Left lung (tissue), 10 donors: ENCODE data around the gene EML4. TPM values are rescaled to one million over a fixed set of nuclear protein-coding genes. Genes with fewer than 3 reads are reported as not detected.

Source experiments
- ATAC-seq: fragments of 200-7000 bp; cut with Tn5 transposase; one replicate; pipeline ENCODE4 v1.9.1; 2020; ENCODE audit warnings: moderate library complexity
- DNase-seq, 4 donors: peaks; one replicate each; pipeline ENCODE4 v3.0.0-alpha.2; 2013 to 2020
- H3K27ac ChIP-seq, 2 donors: fragments of 200-600 bp; sonication (generic) in 1 of 2; one replicate each; pipeline versions ENCODE4 v1.5.0 to v1.8.0; 2020 to 2021
- H3K27me3 ChIP-seq, 2 donors: fragments of 200-600 bp; sonication (generic) in 1 of 2; one replicate each; pipeline versions ENCODE4 v1.5.0 to v1.8.0; 2020 to 2021
- H3K36me3 ChIP-seq, 2 donors: fragments of 200-600 bp; sonication (generic) in 1 of 2; one replicate each; pipeline versions ENCODE4 v1.5.0 to v1.8.0; 2020 to 2021
- H3K4me1 ChIP-seq, 2 donors: fragments of 200-600 bp; one replicate each; pipeline ENCODE4 v1.8.0; 2021
- H3K4me3 ChIP-seq, 2 donors: fragments of 200-600 bp; sonication (generic) in 1 of 2; one replicate each; pipeline versions ENCODE4 v1.5.0 to v1.8.0; 2020 to 2021; ENCODE audit warnings: mild to moderate bottlenecking in 1 of 2
- H3K9me3 ChIP-seq, 2 donors: fragments of 200-600 bp; sonication (generic) in 1 of 2; one replicate each; pipeline versions ENCODE4 v1.5.0 to v1.8.0; 2020 to 2021
- CTCF ChIP-seq, 2 donors: fragments of 200-600 bp; sonication (generic) in 1 of 2; IDR thresholded peaks; one replicate each; pipeline versions ENCODE4 v1.5.0 to v1.8.0; 2021; ENCODE audit warnings: antibody characterized with exemption in 2 of 2
- intact Hi-C, 2 donors: fragments of 100-400 bp; cut with DNase I; formaldehyde crosslinking; loops; one replicate each; pipeline versions ENCODE4 v1.11.2 to v1.14.2; 2022
- polyA plus RNA-seq, 6 donors: library from polyadenylated mRNA; unstranded; fragments of 120-200 nt; gene quantifications; one replicate each; pipeline ENCODE4 v1.2.1, GENCODE V29; 2013; ENCODE audit not compliant: insufficient read length in 6 of 6
- total RNA-seq, 2 donors: library from RNA; stranded (reverse); fragmentation: NEBNext Ultra II Directional; extraction: Animal tissue kit (Norgen Biotek cat#: 25700); gene quantifications; one replicate each; pipeline ENCODE4 v1.2.1, GENCODE V29; 2021
- donor health status: DM: no; HTN: yes; CAD: no.
- donor health status: DM: no; HTN: no; CAD: no.

The EML4 gene
- total and polyA plus RNA-seq, 8 donors = 77.5 to 110 (median 89.5) TPM

GRCh38 chr2:42139101-42139500 lies 30.1 kb upstream of the EML4 start:
- H3K36me3 ChIP-seq = no peaks in the 10 kb centered on the region
- H3K9me3 ChIP-seq = no peaks in the 10 kb centered on the region
- H3K4me1 ChIP-seq = peaks cover 29 to 59% of the 10 kb centered on the region in 2 donors
- H3K27ac ChIP-seq = peak overlapping the region in 1 of 2 donors; percentile 51
- TF ChIP-seq CTCF (IDR thresholded peaks at IDR 0.05) = no peak
- ATAC-seq = no peak
- DNase-seq = no peak
- intact Hi-C loops = no loop called here
- H3K27me3 ChIP-seq = no peaks in the 10 kb centered on the region
- no peak overlapping the region for H3K4me3 ChIP-seq

GRCh38 chr2:42140496-42140895 lies 28.7 kb upstream of the EML4 start:
- intact Hi-C loops = no loop called here
- no peaks in the 10 kb centered on the region for H3K27me3 ChIP-seq
- peaks cover 29 to 55% of the 10 kb centered on the region in 2 donors for H3K4me1 ChIP-seq
- no peak overlapping the region for H3K27ac ChIP-seq
- H3K9me3 ChIP-seq = no peaks in the 10 kb centered on the region
- TF ChIP-seq CTCF (IDR thresholded peaks at IDR 0.05) = no peak
- no peaks in the 10 kb centered on the region for H3K36me3 ChIP-seq
- no peak overlapping the region for H3K4me3 ChIP-seq
- no peak for DNase-seq
- ATAC-seq = no peak

- Histone ChIP-seq H3K27me3 (no peaks in the 10 kb centered on the region), H3K4me1 (peaks cover 29 to 40% of the 10 kb centered on the region in 2 donors), H3K4me3 (peak overlapping the region in 1 of 2 donors; percentile 13), H3K36me3 (no peaks in the 10 kb centered on the region), H3K27ac (peak overlapping the region; percentile 81 to 91), H3K9me3 (no peaks in the 10 kb centered on the region)
- DNase-seq (peak in 3 of 4 donors; percentile 65 to 79 (median 75)), ATAC-seq (peak; percentile 76)
- no peak for TF ChIP-seq CTCF (IDR thresholded peaks at IDR 0.05)
- intact Hi-C loops = no loop called here
Observed at GRCh38 chr2:42141687-42142546, 27.2 kb upstream of the EML4 start.

GRCh38 chr2:42142547-42143184 lies 26.5 kb upstream of the EML4 start:
- intact Hi-C loops = no loop called here
- peak in 3 of 4 donors; percentile 55 to 71 (median 57) for DNase-seq
- Histone ChIP-seq H3K36me3 (no peaks in the 10 kb centered on the region), H3K4me3 (no peak overlapping the region), H3K27me3 (no peaks in the 10 kb centered on the region), H3K27ac (peak overlapping the region; percentile 81 to 91), H3K9me3 (no peaks in the 10 kb centered on the region), H3K4me1 (peaks cover 29 to 34% of the 10 kb centered on the region in 2 donors)
- peak; percentile 78 for ATAC-seq
- no peak for TF ChIP-seq CTCF (IDR thresholded peaks at IDR 0.05)

GRCh38 chr2:42147641-42148274 lies 21.4 kb upstream of the EML4 start:
- DNase-seq (peak in 2 of 4 donors; percentile 60 to 66), ATAC-seq (peak; percentile 22)
- Histone ChIP-seq H3K27me3 (no peaks in the 10 kb centered on the region), H3K27ac (peak overlapping the region in 1 of 2 donors; percentile 65), H3K36me3 (no peaks in the 10 kb centered on the region), H3K4me1 (peaks cover under 1 to 6% of the 10 kb centered on the region in 2 donors), H3K4me3 (no peak overlapping the region), H3K9me3 (no peaks in the 10 kb centered on the region)
- intact Hi-C loops = no loop called here
- no peak for TF ChIP-seq CTCF (IDR thresholded peaks at IDR 0.05)
